Ishikawa (cell line): ENCODE data around the gene KCNIP4.

Source experiments
- MAX ChIP-seq: IDR thresholded peaks from 2 replicates; pipeline ENCODE4 v1.6.1; 2012
- RAD21 ChIP-seq: IDR thresholded peaks from 2 replicates; pipeline ENCODE4 v1.6.1; 2012; ENCODE audit warnings: low read depth
- YY1 ChIP-seq: IDR thresholded peaks from 2 replicates; pipeline ENCODE4 v1.6.1; 2012; ENCODE audit warnings: low read depth

DNA sequence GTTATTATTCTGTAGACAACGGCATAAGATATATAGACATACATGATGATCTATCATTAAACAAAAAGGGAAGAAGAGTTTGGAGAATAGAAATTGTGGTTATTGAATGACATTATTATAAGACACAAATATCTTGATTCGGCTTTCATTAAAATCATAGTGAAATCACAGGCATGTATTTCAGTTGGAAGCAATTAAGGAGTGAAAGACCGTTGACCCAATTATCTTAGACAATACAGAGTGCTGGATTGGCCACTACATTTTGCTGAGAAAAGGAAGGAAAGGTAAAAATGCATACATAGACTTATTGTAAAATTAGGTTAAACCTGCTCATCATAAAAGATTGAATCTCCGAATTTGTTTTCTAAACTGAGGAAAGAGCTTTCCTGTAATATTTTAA is 209.8 kb downstream of the KCNIP4 start:
- TF ChIP-seq YY1 (no peak), MAX (no peak), RAD21 (no peak)
